GM18951 (cell line): ENCODE results near the gene CGGBP1.

Experiments
- POLR2A ChIP-seq: IDR thresholded peaks from 4 replicates; pipeline ENCODE4 v1.6.1; 2011; ENCODE audit warnings: mild to moderate bottlenecking; ENCODE audit not compliant: insufficient read length, insufficient read depth; ENCODE audit errors: extremely low read depth
- in situ Hi-C: fragments of 300-500 bp; cut with MboI; formaldehyde crosslinking; loops from one replicate; pipeline ENCODE4 v1.12.0; 2022; ENCODE audit warnings: low sequenced_read_pairs, mixed read lengths, inconsistent platforms; ENCODE audit not compliant: unreplicated experiment

CGGBP1 gene

GRCh38 chr3:88059380-88060170 is 770 bp upstream of the CGGBP1 start:
- TF ChIP-seq POLR2A = no peak
- in situ Hi-C loops = no loop called here

DNA sequence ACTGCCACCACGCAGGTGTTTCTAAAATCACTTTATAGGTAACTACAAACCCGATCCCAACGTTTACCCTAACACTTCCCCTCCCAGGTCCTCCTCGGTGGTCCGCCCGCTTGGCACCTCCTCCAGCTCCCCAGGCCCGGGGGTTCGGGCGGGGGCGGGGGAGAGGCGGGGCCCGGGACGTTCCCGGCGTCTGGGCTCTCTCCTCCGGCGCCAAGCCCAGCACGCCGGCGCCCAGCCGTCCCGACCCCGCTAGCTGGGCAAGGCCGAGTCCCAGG is 562 bp downstream of the CGGBP1 start:
- TF ChIP-seq POLR2A = no peak
- in situ Hi-C loops = no loop called here

- in situ Hi-C loops = no loop called here
- no peak for TF ChIP-seq POLR2A
Measured at GRCh38 chr3:88057630-88058305, 1.0 kb downstream of the CGGBP1 start.

DNA sequence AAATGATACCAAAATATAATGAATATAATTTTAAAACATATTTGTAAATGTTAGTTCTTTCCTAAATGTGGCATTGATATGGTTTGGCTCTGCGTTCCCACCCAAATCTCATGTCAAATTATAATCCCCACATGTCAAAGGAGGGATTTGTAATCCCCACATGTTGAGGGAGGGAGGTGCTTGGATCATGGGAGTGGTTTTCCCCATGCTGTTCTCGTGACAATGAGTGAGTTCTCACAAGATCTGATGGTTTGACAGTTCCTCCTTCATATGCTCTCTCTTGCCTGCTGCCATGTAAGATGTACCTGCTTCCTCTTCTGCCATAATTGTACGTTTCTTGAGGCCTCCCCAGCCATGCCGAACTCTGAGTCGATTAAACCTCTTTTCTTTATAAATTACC is 12.0 kb downstream of the CGGBP1 start:
- in situ Hi-C loops = no loop called here
- no peak for TF ChIP-seq POLR2A

- no peak for TF ChIP-seq POLR2A
- in situ Hi-C loops = no loop called here
Measured at GRCh38 chr3:88044411-88044810, 14.4 kb downstream of the CGGBP1 start.

- TF ChIP-seq POLR2A = no peak
- in situ Hi-C loops = no loop called here
Measured at GRCh38 chr3:88041005-88041404, 17.8 kb downstream of the CGGBP1 start.

DNA sequence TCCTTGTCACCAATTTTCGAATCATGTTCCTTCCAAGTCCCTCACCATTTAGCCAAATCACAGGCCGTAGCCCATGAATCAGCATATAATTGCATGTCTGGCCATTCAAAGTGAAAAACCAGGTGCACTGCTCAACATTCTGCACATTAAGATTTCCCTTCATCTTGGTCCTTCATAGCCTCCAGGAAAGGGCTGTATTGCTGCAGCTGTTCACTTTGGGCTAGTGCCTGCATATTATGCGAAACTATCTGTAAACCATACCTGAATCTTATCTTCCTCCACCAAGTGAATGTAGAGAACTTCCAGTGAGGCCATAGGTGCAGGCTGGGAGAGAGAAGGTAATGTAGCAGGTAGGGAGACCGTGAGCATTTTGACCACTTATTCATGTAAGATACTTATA is 18.3 kb downstream of the CGGBP1 start:
- in situ Hi-C loops = no loop called here

GRCh38 chr3:88038566-88038965 is 20.2 kb downstream of the CGGBP1 start:
- in situ Hi-C loops = no loop called here
- no peak for TF ChIP-seq POLR2A

More for the DNA sequence above, 18.3 kb downstream of the CGGBP1 start:
- TF ChIP-seq POLR2A = no peak

DNA sequence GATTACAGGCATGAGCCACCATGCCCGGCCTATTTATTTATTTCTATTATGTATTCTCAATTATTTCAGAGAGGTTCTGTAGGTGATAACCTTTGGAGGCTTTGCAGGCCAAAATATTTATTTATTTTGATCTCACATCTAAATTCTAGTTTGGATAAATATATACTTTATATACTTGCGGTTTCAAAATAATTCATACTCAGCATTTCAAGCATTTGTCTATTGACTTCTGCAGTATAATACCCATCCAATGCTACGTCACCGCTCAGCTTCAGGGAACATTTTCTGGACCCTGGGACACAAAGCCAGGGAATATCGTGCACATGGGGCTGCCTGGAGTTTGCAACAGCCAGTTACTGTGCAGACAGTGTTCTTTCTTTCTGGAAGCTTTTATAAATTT is 22.6 kb downstream of the CGGBP1 start:
- TF ChIP-seq POLR2A = no peak
- in situ Hi-C loops = no loop called here

GRCh38 chr3:88034491-88035275 is 24.1 kb downstream of the CGGBP1 start:
- in situ Hi-C loops = no loop called here
- no peak for TF ChIP-seq POLR2A

DNA sequence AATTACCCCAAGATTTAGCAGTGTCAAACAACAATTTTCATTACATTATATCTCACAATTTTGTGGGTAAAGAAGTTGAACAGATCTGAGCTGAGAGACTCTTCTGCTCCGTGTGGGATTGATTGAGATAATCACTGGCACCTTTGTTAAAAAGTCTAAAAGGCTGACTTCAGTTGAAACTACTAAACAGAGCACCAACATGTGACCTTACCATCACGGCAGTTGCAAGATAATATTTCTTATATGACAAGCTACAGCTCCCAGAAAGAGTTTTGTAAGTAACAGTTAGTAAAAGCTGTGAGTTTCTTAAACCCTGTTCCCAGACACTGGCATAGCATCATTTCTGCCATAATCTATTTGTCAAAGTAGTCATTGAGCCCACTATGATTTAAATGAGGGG is 25.0 kb downstream of the CGGBP1 start:
- in situ Hi-C loops = no loop called here
- no peak for TF ChIP-seq POLR2A

GRCh38 chr3:88033079-88033478 is 25.7 kb downstream of the CGGBP1 start:
- in situ Hi-C loops = no loop called here
- TF ChIP-seq POLR2A = no peak

DNA sequence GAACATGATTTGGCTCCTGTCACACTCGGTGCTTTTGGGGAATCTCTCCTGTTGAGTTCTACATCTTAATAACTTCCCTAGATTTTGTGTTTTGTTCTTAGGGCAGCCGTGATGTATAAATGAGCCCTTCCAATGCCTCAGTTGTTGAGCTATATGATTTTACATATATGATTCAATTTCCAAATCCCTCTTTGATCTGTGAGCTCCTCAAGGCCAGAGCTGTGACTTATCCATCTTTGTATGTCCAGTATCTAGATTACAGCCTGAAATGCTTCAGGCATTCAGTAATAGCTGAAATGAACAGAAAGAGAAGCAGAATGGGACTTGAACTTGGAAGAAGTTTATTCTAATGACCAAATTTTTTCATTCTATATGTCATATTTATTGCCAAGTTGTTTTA is 26.6 kb downstream of the CGGBP1 start:
- TF ChIP-seq POLR2A = no peak
- in situ Hi-C loops = no loop called here
